Lower leg skin (tissue), 4 donors: ENCODE results near the gene EEF1AKMT1. TPM values are rescaled to one million over a fixed set of nuclear protein-coding genes. Genes with fewer than 3 reads are reported as not detected.
"Not testable (repeated sequence)": the region's sequence is repeated elsewhere in the genome, so short reads cannot be mapped to it uniquely, and the experiment has no call there.

Source experiments
- DNase-seq, 2 donors: peaks; one replicate each; pipeline ENCODE4 v3.0.0-alpha.2; 2019; ENCODE audit warnings: low spot score in 2 of 2
- H3K4me3 ChIP-seq: fragments of 200-600 bp; sonication (generic); 2 replicates; pipeline ENCODE4 v1.5.1; 2017; ENCODE audit warnings: mild to moderate bottlenecking, low read depth; ENCODE audit not compliant: poor library complexity, severe bottlenecking
- POLR2A ChIP-seq, 2 donors: fragments of 450-650 bp; IDR thresholded peaks; one replicate each; pipeline ENCODE4 v1.6.1; 2016 to 2017; ENCODE audit warnings: antibody characterized with exemption in 2 of 2, mild to moderate bottlenecking in 1 of 2, moderate library complexity in 1 of 2
- WGBS, 2 donors: methylation state at CpG; one replicate each; pipeline ENCODE4 v1.1.5; 2018; 5-methylcytosine and 5-hydroxymethylcytosine counted together
- intact Hi-C: fragments of 100-400 bp; cut with DNase I; formaldehyde crosslinking; loops from one replicate; pipeline ENCODE4 v1.15.0; 2023; ENCODE audit warnings: low total_unique reads
- total RNA-seq, 4 donors: library from RNA; depleted of rRNA; stranded (reverse); fragments of >200 nt; gene quantifications; one replicate each; pipeline ENCODE4 v1.1.0, GENCODE V29; 2016
- TF ChIP-seq, protein P1 (sequence below), 3 donors: fragments of 450-650 bp; IDR thresholded peaks; one replicate each; pipeline ENCODE4 v1.5.1; 2016; ENCODE audit warnings: antibody characterized with exemption in 3 of 3, mild to moderate bottlenecking in 3 of 3, moderate library complexity in 2 of 3

EEF1AKMT1 gene
- total RNA-seq, 4 donors from 2014 or later = 2.6 to 10.8 (median 5.8) TPM

DNA sequence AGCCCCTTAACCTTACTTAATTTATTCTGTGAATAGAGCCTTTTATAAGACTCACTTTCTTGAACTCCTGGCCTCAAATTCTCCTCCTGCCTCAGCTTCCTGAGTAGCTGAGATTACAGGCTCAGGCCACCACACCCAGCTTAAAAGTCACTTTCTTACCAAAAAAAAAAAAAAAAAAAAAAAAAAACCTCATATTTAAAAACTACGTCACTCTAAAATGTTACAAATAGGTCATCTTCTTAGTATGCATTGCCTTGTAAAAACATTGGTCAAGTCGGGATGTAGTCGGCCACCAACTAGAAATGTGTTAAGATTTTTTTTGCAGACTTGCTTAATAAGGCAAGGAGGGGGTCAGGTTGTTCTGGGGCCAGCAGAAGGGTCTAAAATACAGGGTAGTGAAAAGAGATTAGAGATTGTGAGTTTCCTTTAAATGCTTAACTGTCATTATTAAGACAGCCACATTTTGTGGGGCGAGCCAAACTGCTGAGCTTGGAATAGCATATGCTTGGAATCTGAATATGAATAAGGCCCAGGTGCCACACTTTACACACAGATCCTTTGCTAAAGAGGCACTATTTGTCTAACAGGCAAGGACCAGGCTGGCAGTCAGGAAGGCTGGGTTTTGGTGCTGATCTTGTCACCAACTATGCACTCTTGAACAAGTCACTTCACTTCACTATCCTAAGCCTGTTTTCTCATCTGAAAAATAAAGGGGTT lies 86.7 kb downstream of the EEF1AKMT1 start:
- DNase-seq = no peak
- 85 to 90% methylated on average over 4 of the region's 4 CpGs for WGBS, 2 donors
- TF ChIP-seq, protein P1, sequence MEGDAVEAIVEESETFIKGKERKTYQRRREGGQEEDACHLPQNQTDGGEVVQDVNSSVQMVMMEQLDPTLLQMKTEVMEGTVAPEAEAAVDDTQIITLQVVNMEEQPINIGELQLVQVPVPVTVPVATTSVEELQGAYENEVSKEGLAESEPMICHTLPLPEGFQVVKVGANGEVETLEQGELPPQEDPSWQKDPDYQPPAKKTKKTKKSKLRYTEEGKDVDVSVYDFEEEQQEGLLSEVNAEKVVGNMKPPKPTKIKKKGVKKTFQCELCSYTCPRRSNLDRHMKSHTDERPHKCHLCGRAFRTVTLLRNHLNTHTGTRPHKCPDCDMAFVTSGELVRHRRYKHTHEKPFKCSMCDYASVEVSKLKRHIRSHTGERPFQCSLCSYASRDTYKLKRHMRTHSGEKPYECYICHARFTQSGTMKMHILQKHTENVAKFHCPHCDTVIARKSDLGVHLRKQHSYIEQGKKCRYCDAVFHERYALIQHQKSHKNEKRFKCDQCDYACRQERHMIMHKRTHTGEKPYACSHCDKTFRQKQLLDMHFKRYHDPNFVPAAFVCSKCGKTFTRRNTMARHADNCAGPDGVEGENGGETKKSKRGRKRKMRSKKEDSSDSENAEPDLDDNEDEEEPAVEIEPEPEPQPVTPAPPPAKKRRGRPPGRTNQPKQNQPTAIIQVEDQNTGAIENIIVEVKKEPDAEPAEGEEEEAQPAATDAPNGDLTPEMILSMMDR (IDR thresholded peaks at IDR 0.05) = no peak
- no peak for TF ChIP-seq POLR2A (IDR thresholded peaks at IDR 0.05)
- H3K4me3 ChIP-seq = no peak overlapping the region
- intact Hi-C loops = no loop called here

DNA sequence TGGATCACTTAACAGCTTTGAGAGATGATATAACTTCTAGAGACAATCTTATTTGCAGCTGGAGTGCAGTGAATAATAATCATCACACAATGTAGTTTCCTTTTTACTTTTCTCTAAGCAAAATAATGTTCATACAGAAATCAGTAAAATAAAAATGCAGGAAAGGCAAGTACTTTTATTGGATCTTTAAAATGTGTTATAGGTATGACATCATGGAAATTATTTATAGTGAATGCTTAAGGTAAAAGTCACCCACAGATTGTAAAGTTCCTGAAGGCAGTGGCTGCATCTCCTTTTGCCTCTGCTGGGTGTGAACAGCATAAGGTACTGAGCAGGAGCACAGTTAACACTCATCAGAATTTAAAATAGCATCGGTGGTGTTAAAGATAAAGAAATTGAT lies 87.6 kb downstream of the EEF1AKMT1 start:
- intact Hi-C loops = no loop called here
- 91 to 96% methylated on average over 1 of the region's 1 CpG for WGBS, 2 donors
- H3K4me3 ChIP-seq = no peak overlapping the region
- DNase-seq = no peak
- TF ChIP-seq, protein P1 (IDR thresholded peaks at IDR 0.05) = no peak
- TF ChIP-seq POLR2A (IDR thresholded peaks at IDR 0.05) = no peak

DNA sequence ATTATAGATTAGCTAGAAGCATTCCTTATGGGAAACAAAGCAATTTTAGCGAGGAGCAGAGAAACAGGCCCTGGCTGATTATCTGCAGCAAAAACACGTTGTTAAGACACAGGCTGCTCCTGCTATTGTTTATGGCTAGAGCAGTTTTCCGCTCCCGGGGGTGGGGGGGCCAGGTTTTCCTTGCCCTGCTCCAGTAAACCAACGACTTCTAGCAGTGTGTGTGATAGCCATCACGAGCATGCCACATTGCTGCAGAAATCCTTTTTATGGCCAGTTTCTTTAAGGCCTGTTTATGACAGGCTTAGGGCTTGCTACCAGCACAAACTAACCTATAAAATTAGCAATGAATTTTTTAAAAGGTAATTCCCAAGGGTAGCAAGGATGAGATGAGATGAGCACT lies 88.7 kb downstream of the EEF1AKMT1 start:
- H3K4me3 ChIP-seq = no peak overlapping the region
- no peak for DNase-seq
- no peak for TF ChIP-seq POLR2A (IDR thresholded peaks at IDR 0.05)
- TF ChIP-seq, protein P1 (IDR thresholded peaks at IDR 0.05) = no peak
- intact Hi-C loops = no loop called here
- WGBS, 2 donors = 79 to 86% methylated on average over 6 of the region's 6 CpGs

DNA sequence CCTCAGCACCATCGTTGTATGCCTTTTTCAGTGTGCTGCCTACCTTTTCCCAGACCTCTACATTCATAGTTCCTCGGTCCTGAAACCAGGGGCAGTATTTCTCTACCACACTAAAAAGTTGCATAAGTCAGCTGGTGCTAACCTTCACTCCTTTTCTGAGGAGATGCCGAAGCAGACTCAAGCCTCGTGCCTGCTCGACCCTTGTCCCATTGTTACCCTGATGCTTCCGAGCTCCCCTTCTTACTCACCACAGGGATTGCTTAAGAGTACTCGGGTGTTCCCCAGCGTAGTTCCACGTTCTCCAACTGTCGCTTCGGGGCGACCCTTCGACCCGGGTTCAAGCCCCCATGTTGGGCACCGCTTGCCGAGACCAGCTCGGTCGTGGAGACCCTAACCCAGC lies 89.2 kb downstream of the EEF1AKMT1 start:
- intact Hi-C loops = no loop called here
- no peak for DNase-seq
- WGBS, 2 donors = 77 to 81% methylated on average over 17 to 18 of the region's 18 CpGs

DNA sequence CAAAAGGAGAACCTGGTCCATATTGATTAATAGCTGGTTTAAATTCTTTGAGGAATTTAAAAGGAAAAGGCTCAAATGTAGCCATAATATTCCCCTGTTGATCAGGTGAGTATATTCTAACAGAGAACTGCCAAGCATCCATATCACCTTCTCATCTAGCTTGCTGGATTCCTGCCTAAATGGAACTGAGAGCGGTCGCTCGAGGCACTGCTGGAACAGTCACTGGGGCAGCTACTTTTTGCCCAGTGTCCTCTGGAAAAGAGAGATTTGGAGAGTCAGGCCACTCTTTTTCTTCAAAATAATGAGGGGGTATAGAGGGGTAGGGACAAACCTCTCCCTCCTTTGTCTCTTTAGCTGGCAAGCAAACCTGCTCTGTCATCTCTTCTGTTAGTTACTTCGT lies 89.7 kb downstream of the EEF1AKMT1 start:
- DNase-seq = no peak
- intact Hi-C loops = no loop called here
- no peak overlapping the region for H3K4me3 ChIP-seq
- TF ChIP-seq POLR2A (IDR thresholded peaks at IDR 0.05) = no peak
- TF ChIP-seq, protein P1 (IDR thresholded peaks at IDR 0.05) = no peak
- WGBS, 2 donors = 65 to 77% methylated on average over 4 of the region's 4 CpGs

More for the DNA sequence above, 89.2 kb downstream of the EEF1AKMT1 start:
- H3K4me3 ChIP-seq = no peak overlapping the region
- TF ChIP-seq, protein P1 (IDR thresholded peaks at IDR 0.05) = no peak
- no peak for TF ChIP-seq POLR2A (IDR thresholded peaks at IDR 0.05)

DNA sequence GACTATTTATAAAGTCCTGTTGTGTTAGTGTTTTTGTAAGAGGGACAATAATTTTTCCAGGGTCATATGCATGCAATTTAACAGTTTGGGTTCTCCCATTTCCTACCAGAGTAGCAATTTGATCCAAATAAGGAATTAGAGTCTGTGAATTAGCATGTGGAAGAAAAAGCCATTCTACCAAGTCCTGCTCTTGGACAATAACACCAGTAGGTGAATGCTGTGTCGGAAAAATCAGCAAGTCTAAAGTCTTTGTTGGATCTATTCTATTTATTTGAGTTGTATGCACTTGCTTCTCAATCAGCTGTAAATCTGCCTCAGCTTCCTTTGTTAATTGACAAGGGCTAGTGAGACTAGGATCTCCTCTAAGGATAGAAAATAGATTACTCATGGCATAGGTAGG lies 91.7 kb downstream of the EEF1AKMT1 start:
- TF ChIP-seq POLR2A (IDR thresholded peaks at IDR 0.05) = no peak
- TF ChIP-seq, protein P1 (IDR thresholded peaks at IDR 0.05) = no peak
- intact Hi-C loops = no loop called here

DNA sequence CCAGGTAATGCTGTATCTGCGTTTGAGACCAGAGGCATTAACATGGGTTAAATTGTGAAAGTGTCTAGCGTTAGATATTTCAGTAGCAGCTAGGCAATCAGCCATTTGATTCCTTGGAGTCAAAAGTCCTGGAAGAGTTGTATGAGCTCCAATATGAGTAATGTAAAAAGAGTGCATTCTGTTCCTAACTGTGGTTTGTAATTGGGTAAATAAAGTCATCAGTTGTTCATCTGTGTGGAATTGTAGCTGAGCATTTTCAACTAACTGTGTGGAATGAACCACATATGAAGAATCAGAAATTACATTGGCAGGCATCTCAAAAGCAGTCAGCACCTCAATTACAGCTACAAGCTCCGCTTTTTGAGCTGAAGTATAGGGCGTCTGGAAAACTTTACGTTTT lies 92.3 kb downstream of the EEF1AKMT1 start:
- H3K4me3 ChIP-seq, intact Hi-C loops, DNase-seq: not testable (repeated sequence)
- 79 to 80% methylated on average over 5 of the region's 5 CpGs for WGBS, 2 donors

More for the DNA sequence above, 91.7 kb downstream of the EEF1AKMT1 start:
- 91 to 100% methylated on average over 1 of the region's 1 CpG for WGBS, 2 donors
- DNase-seq = no peak
- H3K4me3 ChIP-seq = no peak overlapping the region
